ENCODE data around the gene DLX2. TPM values are rescaled to one million over a fixed set of nuclear protein-coding genes. Genes with fewer than 3 reads are reported as not detected.

The DLX2 gene
- total RNA-seq, 1 experiment from 2014 or later = 4.4 TPM

DNA sequence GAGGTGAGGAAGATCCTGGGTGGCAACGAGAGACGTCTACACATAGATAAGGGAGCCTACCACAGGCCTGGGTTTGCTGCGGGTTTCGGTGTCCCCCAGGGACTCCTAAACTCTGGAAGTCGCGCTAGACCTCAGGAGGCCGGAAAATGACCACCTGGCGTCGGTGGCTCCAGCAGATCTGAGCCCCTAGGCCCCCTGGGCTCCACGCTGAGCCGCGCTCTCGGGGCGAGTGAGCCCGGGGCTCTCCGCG, 18.4 kb downstream of the DLX2 start:
- no peak for DNase-seq (ENCODE audit: low read depth, low spot score)
- no peak for TF ChIP-seq POLR2AphosphoS5 (IDR thresholded peaks at IDR 0.05; ENCODE audit: low read depth, low read length)
- TF ChIP-seq, protein P1, sequence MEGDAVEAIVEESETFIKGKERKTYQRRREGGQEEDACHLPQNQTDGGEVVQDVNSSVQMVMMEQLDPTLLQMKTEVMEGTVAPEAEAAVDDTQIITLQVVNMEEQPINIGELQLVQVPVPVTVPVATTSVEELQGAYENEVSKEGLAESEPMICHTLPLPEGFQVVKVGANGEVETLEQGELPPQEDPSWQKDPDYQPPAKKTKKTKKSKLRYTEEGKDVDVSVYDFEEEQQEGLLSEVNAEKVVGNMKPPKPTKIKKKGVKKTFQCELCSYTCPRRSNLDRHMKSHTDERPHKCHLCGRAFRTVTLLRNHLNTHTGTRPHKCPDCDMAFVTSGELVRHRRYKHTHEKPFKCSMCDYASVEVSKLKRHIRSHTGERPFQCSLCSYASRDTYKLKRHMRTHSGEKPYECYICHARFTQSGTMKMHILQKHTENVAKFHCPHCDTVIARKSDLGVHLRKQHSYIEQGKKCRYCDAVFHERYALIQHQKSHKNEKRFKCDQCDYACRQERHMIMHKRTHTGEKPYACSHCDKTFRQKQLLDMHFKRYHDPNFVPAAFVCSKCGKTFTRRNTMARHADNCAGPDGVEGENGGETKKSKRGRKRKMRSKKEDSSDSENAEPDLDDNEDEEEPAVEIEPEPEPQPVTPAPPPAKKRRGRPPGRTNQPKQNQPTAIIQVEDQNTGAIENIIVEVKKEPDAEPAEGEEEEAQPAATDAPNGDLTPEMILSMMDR (IDR thresholded peaks at IDR 0.05) = no peak
- TF ChIP-seq, protein P2, sequence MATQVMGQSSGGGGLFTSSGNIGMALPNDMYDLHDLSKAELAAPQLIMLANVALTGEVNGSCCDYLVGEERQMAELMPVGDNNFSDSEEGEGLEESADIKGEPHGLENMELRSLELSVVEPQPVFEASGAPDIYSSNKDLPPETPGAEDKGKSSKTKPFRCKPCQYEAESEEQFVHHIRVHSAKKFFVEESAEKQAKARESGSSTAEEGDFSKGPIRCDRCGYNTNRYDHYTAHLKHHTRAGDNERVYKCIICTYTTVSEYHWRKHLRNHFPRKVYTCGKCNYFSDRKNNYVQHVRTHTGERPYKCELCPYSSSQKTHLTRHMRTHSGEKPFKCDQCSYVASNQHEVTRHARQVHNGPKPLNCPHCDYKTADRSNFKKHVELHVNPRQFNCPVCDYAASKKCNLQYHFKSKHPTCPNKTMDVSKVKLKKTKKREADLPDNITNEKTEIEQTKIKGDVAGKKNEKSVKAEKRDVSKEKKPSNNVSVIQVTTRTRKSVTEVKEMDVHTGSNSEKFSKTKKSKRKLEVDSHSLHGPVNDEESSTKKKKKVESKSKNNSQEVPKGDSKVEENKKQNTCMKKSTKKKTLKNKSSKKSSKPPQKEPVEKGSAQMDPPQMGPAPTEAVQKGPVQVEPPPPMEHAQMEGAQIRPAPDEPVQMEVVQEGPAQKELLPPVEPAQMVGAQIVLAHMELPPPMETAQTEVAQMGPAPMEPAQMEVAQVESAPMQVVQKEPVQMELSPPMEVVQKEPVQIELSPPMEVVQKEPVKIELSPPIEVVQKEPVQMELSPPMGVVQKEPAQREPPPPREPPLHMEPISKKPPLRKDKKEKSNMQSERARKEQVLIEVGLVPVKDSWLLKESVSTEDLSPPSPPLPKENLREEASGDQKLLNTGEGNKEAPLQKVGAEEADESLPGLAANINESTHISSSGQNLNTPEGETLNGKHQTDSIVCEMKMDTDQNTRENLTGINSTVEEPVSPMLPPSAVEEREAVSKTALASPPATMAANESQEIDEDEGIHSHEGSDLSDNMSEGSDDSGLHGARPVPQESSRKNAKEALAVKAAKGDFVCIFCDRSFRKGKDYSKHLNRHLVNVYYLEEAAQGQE (IDR thresholded peaks at IDR 0.05; ENCODE audit: insufficient read depth in 1 of 2, low read depth in 2 of 2, low read length in 1 of 2) = no peak
- TF ChIP-seq SIN3A (IDR thresholded peaks at IDR 0.05; ENCODE audit: borderline replicate concordance, insufficient read depth, low read depth, low read length) = no peak
- no peak for TF ChIP-seq TCF7L2 (IDR thresholded peaks at IDR 0.05; ENCODE audit: low read depth, low read length)
- no peak for ATAC-seq
- H3K9me3 ChIP-seq (ENCODE audit: control insufficient read depth, insufficient read depth, low read depth, low read length) = no peaks in the 10 kb centered on the region
- BruUV-seq (replicated peaks) = no TSS peak
- intact Hi-C loops (cut with micrococcal nuclease; ENCODE audit: unreplicated experiment) (no loop called here), in situ Hi-C loops (cut with HindIII; ENCODE audit: low pct_unique_long_range_greater_than_20kb, low sequenced_read_pairs) (no loop called here)
- POLR2A ChIA-PET = interaction anchor here (1.3 kb wide), 1 partner anchor 162 kb away, joined by 3 read pairs; the partner anchor contains the start of gene HAT1
- no peaks in the 10 kb centered on the region for H3K36me3 ChIP-seq (ENCODE audit: control insufficient read depth, insufficient read depth, low read length)
- CTCF ChIA-PET = no interaction called here
- H3K4me3 ChIP-seq (ENCODE audit: low read depth in 2 of 2, low read length in 2 of 2) = peak overlapping the region; percentile 67 to 73
- H3K4me1 ChIP-seq (ENCODE audit: control insufficient read depth, insufficient read depth, low read length) = peaks cover 3% of the 10 kb centered on the region
- no peaks in the 10 kb centered on the region for H3K27me3 ChIP-seq (ENCODE audit: control insufficient read depth, insufficient read depth, low read length)
- peak overlapping the region; percentile 77 for H3K27ac ChIP-seq (ENCODE audit: low read length)

DNA sequence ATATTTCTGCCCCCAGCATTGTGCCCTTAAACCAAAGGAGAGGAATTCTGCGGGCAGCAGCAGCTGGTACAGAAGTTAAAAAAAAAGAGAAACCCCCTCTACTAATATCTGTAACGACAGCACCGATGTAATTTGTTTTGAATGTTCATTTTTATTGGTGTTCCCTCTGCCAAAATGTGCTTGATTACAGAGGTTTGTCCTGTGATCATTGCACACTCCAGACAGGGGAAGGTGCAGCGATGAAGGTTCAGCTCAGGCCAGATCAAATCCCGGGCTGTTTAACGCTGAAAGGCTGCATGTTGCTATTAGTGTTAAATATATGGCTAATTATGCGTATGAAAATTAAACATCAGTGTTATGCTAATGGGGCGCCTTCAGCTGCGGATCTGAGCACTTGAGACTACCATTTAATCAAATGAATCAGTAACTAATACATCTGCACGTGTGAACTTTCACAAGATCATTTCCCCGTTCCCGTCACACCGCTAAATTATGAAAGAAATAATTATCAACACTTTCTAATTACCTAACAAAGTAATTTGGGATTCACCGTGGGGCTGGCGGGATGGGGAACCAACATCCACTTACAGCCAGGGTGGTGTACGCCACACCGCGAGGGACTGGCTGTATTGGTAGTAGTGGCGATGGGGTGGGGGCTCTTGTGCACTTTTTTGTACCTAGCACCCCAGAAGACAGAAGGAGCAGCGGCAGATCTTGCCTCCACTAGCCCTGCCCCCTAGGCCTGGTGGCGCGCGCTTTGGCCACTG, 18.9 kb downstream of the DLX2 start:
- intact Hi-C loops (cut with micrococcal nuclease; ENCODE audit: unreplicated experiment) (no loop called here), in situ Hi-C loops (cut with HindIII; ENCODE audit: low pct_unique_long_range_greater_than_20kb, low sequenced_read_pairs) (no loop called here)
- ATAC-seq = no peak
- TF ChIP-seq, protein P1 (IDR thresholded peaks at IDR 0.05) = no peak
- TF ChIP-seq TCF7L2 (IDR thresholded peaks at IDR 0.05; ENCODE audit: low read depth, low read length) (no peak), SIN3A (IDR thresholded peaks at IDR 0.05; ENCODE audit: borderline replicate concordance, insufficient read depth, low read depth, low read length) (no peak), POLR2AphosphoS5 (IDR thresholded peaks at IDR 0.05; ENCODE audit: low read depth, low read length) (no peak)
- TF ChIP-seq, protein P2 (IDR thresholded peaks at IDR 0.05; ENCODE audit: insufficient read depth in 1 of 2, low read depth in 2 of 2, low read length in 1 of 2) = no peak
- H3K27me3 ChIP-seq (ENCODE audit: control insufficient read depth, insufficient read depth, low read length) = no peaks in the 10 kb centered on the region
- no peak for DNase-seq (ENCODE audit: low read depth, low spot score)
- CTCF ChIA-PET = no interaction called here
- POLR2A ChIA-PET = interaction anchor here (0.5 kb wide), 1 partner anchor 13 kb away, joined by 3 read pairs; no protein-coding TSS in a partner anchor
- BruUV-seq (replicated peaks) = no TSS peak
- H3K36me3 ChIP-seq (ENCODE audit: control insufficient read depth, insufficient read depth, low read length) = no peaks in the 10 kb centered on the region
- H3K27ac ChIP-seq (ENCODE audit: low read length) = peak overlapping the region; percentile 77; the same call in 1 of the 2 replicates
- H3K4me3 ChIP-seq (ENCODE audit: low read depth in 2 of 2, low read length in 2 of 2) = no peak overlapping the region; a peak in 1 of 4 replicates
- peaks cover 3% of the 10 kb centered on the region for H3K4me1 ChIP-seq (ENCODE audit: control insufficient read depth, insufficient read depth, low read length)
- no peaks in the 10 kb centered on the region for H3K9me3 ChIP-seq (ENCODE audit: control insufficient read depth, insufficient read depth, low read depth, low read length)
